IMR-90 (cell line): ENCODE data around the gene DUOX1. TPM values are rescaled to one million over a fixed set of nuclear protein-coding genes. Genes with fewer than 3 reads are reported as not detected.

ENCODE experiments used
- MAFK ChIP-seq: IDR thresholded peaks from 2 replicates; pipeline ENCODE4 v1.6.1; 2012; ENCODE audit warnings: low read depth, low read length, improper control_type of control experiment
- MXI1 ChIP-seq: IDR thresholded peaks from 2 replicates; pipeline ENCODE4 v1.6.1; 2012; ENCODE audit warnings: low read depth, mild to moderate bottlenecking, low read length, moderate library complexity, borderline replicate concordance
- RCOR1 ChIP-seq: IDR thresholded peaks from 2 replicates; pipeline ENCODE4 v1.6.1; 2012; ENCODE audit warnings: mild to moderate bottlenecking, low read length, improper control_type of control experiment; ENCODE audit not compliant: insufficient replicate concordance
- polyA plus RNA-seq, 3 experiments: library from polyadenylated mRNA; depleted of rRNA; stranded (reverse); fragments of >200 nt; gene quantifications; 2 replicates each; pipeline ENCODE4 v1.2.3, GENCODE V29; 2012; ENCODE audit warnings: low replicate concordance in 1 of 3
- total RNA-seq: library from RNA; depleted of rRNA; stranded (reverse); fragments of >200 nt; gene quantifications from 2 replicates; pipeline ENCODE4 v1.2.3, GENCODE V29; 2012
- TF ChIP-seq, protein P1 (sequence below): fragments of 150-350 bp; IDR thresholded peaks from 2 replicates; pipeline ENCODE4 v1.6.1; 2016; ENCODE audit warnings: low read depth, mild to moderate bottlenecking, low read length, moderate library complexity, borderline replicate concordance

Gene DUOX1
- total and polyA plus RNA-seq, 2 of the 4 experiments (the other 2 are of a cell fraction), result not detected

DNA sequence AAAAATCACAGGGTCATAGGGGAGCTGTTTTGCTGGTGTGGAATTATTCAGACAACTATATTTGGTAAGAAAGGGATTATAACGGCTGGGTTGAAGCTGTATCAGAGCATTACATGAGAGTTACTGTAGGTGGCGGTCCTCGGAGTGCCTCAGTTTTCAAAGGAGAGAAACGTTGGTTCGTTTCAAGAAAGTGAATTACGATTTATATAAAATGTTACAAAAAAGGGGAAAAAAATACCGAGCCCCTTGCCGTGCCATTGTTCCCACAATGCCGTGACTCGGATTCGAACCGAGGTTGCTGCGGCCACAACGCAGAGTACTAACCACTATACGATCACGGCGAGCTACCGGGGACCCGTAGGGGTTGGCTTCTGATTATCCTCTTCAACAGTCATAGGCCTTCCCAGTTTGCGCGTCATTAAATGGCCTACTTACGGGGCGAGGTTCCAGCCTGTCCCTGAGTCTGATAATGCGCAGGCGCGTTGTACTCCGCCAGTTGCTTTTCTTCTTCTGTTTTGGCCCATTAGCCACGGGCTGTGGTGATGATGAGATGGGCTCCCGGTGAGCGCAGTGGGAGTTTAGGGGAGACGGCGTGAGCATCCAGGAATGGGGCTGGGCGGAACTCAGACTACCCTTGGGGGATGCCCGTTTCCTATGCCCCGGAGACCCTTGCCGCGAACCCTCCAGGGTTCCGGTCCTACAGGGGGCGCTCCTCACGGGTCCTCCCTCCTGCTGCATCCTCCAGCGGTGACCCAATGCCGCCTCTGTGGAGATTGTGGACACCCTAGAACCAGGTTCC is 68.7 kb downstream of the DUOX1 start (continued):
- TF ChIP-seq, protein P1, sequence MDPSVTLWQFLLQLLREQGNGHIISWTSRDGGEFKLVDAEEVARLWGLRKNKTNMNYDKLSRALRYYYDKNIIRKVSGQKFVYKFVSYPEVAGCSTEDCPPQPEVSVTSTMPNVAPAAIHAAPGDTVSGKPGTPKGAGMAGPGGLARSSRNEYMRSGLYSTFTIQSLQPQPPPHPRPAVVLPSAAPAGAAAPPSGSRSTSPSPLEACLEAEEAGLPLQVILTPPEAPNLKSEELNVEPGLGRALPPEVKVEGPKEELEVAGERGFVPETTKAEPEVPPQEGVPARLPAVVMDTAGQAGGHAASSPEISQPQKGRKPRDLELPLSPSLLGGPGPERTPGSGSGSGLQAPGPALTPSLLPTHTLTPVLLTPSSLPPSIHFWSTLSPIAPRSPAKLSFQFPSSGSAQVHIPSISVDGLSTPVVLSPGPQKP, result no peak
- TF ChIP-seq MAFK (no peak), RCOR1 (no peak), MXI1 (peak; percentile 29; the same call in 1 of the 2 replicates)
